ENCODE results near the gene FAM229B.
"Not testable (repeated sequence)": the region's sequence is repeated elsewhere in the genome, so short reads cannot be mapped to it uniquely, and the experiment has no call there.

The FAM229B gene, protein sequence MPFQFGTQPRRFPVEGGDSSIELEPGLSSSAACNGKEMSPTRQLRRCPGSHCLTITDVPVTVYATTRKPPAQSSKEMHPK

DNA sequence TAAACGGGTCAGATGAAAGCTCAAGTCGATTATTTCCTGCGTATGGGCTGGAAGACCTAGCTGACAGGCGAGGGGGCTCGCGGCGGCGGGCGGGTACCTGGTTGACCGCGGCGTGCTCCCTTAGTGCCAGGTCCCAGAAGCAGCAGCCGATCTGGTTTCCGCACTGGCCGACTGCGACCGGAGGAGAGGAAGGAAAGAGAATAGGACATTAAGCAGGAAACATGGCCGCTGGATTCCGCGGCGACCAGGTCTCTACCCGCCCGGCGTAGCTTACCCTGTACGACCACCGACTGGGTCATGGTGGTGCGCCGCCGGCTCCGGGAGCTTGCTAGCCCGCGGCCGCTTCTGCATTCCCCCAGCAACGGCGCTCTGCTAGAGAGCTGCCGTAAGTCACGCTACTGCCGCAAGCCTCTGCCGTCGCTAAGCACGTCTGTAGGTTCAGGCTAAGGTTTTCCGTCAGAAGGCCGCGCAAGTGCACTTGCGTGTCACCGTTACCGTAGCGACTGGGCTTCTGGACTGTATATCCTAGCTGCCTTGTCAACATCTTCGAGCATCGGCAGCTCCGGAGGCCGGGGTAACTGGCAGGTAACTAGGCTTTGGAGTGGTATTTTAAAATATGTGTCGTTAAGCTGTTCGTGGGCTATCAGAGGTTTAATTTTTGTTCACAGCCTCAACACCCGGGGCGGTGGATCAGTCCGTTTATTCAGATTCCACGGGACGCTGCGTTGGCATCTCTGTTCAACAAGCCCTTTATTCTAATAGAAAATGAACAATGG lies at the start of gene FAM229B, which contains the start of gene TUBE1:
Gene FAM229B, plus strand, starts transcription at position 456 of the 776 bp plus-strand sequence. CDS start 11,693 bp downstream, outside the sequence.
Gene TUBE1, minus strand, starts transcription at position 347 of the 776 bp plus-strand sequence. Its CDS starts 48 bp downstream, at position 299.
- DNase-seq (ENCODE audit: low read depth, low spot score) = peak; percentile 80

DNA sequence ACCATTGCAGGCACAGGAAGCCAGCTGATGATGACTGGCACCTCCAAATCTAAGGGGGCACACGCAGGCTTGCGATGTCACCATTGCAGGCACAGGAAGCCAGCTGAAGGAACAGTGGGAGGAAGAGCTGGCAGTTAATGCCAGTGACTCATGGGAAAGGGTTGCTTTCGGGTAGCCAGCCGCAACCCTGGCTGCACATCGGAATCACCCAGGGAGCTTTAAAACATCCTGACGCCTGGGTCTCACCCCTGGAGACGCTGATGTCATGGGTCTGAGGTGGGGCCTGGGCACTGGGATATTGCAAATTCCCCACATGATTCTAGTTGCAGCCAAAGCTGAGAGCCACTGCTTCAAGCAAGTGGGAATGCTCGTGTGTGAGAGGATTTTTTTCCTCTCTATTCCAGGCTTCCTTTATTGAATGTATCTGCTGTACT lies 49.6 kb upstream of the FAM229B start:
- no peak for DNase-seq (ENCODE audit: low read depth, low spot score)

DNA sequence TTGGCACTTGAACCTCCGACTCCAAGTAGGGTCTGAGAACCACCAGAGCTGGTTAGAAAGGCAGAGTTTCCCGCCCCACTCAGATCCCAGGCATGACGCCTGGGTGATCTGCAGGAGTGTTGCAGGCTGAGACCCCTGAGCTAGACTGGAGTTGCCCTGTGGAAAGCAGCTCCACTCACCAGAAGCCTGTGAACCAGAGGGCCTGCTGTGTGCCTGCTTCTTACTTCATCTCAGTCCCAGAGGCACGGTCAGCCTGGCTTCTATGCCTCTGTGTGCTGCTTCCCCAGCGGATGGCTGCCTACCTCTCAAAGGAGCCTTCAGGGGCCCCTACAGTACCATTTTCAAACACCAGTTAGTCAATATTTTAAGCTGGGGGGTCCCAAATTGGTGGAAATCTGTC lies 49.1 kb upstream of the FAM229B start:
- DNase-seq (ENCODE audit: low read depth, low spot score) = no peak

DNA sequence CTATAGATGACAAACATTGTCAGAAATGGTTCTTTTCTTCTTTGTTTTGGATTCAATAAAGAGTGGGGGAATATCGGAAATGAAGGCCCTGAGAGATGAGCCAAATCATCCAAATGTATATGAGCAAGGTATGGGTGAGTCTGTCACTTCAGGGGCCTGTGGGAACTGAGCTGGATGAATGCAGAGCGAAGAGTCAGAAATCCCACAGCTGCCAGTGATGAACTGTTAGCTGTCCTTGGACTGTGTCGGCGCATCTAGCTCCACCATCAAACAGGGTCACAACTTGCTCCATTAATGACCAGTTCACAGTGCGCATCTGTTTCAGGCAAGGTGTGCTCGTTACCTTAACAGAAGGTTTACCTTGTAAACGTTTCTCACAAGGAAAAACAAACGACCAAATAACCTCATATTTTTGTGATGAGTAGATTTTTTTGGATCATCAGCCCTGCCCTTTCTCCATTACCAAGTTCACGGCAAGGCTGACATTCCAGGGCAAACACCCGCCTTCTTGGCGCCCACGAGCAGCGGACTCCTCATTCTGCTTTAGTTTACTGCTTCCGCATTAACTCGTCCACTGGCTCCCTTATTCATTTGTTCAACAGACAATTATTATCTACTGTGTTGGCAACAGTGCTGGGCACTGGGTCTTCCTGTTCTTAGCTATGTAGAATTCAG lies 48.5 kb upstream of the FAM229B start:
- no peak for DNase-seq (ENCODE audit: low read depth, low spot score)

DNA sequence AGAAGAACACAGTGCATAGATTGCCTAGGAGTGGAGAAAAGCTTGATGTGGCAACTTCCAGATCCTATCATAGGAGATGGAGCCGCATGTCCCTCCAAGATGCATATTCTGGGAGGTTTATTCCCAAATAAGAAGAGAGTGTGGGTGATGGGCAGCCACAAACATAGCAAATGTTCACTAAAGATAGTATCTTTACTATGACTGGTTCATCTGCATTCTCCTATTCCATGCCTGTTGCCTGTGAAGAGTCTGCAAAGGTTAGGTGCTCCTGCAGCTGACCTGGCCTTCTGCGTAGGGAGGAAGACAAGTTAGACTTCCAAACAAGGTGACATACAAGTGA lies 48.0 kb upstream of the FAM229B start:
- DNase-seq (ENCODE audit: low read depth, low spot score) = no peak

DNA sequence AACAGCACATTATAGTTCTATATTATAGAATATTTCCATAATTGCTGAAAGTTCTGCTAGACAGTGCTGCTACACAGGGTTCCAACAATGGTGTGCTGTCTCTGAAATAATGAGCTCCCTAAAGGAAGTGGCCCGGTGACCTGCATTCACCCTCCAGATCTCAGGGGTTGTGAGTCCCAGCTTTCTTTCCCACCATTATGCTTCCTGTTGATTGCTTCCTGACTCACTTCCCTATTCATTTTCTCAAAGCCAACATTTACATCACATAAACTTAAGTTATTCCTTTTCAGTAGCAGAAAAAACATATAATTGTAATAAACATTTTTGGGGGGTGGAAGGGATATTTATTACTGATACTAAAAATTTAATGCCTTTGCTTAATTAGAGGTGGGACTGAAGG lies 46.4 kb upstream of the FAM229B start:
- no peak for DNase-seq (ENCODE audit: low read depth, low spot score)

DNA sequence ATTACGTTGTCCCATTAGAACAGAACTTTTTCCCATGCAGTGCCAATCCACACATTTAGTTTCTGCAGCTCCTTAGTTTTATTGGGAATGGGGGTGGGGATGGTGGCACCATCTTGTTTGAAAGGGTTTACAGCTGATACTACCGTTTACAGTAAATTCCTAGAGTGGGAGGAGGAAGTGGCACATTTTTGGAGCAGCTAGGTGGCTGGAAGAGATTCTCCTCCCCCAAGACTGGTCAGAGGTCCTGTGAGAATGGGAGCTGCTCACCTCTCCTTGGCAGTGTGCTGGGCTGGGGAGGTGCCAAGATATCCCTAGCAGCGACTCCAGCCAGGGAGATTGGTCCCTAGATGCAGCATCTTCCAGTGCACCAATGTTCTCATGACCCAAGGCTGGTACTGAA lies 45.9 kb upstream of the FAM229B start:
- no peak for DNase-seq (ENCODE audit: low read depth, low spot score)

DNA sequence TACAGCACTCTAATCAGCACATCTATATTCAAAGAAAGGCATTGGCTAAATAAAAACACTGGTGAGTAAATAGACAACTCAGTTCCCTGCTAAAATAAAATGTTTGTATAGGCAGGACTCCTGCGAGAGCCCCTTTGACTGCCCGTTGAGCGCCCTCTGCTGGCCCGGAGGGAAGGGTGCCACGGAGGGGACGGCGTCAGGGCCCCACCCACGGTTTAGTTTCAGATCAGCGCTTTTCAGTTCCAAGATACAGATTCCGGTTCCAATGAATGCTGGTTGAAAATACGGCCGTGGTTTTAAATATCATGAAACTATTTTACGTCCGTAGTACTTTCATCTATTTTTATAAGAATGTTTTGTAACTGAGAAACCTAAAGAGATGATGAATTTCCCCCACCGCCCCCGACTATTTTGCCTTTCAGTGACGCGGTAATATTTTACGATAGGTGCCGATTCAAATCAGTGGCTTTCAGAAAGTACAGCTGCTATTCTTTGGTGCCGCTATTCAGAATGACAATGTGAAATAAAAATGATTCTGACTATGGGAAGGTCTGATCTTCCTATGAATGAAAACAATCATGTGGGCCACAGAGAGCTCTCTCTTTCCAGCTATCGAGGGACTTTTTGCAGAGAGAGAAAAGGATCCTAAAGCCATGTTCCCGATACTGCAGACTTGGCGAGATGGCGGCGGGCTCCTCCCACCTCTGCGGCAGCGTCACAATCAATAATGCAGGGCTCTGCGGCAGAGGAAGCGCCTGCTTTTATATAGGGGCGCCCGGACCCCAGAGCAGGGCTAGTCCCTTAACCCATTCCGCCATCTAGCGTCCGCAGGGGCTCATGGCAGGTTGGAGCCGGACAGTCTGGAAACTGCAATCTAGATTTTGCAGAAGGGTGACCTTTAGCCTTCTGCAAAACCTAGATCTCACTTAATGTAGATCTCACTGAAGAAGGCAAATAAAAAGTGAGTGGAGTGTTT lies 44.1 kb upstream of the FAM229B start:
- DNase-seq (ENCODE audit: low read depth, low spot score) = peak; percentile 77

DNA sequence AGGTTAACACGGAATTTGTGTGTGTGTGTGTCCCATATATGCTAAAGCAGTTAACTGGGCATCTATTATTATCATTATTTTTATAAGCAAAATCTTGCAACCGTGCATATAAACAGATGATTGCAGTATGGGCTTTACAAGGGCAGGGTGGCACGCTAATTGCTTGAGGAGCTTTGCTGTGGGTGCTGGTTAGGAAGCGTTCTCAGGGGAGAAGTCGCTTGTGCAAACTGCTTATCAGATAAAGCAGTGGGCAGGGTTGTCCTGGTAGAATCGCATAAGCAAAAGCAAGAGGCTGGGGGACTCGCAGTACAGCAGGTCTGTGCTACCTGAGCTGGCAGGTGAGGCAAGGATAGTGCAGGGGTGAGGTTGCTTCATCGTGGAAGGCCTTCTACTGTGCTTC lies 43.2 kb upstream of the FAM229B start:
- no peak for DNase-seq (ENCODE audit: low read depth, low spot score)

DNA sequence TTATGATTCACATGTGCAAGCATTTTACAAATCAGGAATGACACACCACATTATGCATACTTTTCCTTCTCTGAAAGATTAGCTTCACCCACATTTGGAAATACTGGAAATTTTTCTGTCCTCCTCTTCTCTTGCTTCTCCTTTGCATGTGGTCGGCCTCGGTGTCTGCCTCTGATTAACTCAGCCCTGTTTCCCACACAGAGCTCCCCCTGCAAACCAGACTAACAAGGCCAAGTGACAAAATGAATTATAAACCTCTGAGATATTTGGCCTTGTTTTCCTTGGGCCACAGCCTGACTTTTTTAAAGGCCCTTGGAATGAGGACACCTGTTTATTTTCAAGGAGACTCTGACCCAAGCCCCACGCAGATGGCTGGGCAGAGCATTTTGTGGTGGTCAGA lies 42.5 kb upstream of the FAM229B start:
- DNase-seq (ENCODE audit: low read depth, low spot score) = no peak

DNA sequence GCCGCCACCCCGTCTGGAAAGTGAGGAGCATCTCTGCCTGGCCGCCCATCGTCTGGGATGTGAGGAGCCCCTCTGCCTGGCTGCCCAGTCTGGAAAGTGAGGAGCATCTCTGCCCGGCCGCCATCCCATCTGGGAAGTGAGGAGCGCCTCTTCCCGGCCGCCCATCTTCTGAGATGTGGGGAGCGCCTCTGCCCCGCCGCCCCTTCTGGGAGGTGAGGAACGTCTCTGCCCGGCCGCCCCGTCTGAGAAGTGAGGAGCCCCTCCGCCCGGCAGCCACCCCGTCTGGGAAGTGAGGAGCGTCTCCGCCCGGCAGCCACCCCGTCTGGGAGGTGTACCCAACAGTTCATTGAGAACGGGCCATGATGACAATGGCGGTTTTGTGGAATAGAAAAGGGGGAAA lies 39.9 kb upstream of the FAM229B start:
- not testable (repeated sequence) for DNase-seq (ENCODE audit: low read depth, low spot score)

DNA sequence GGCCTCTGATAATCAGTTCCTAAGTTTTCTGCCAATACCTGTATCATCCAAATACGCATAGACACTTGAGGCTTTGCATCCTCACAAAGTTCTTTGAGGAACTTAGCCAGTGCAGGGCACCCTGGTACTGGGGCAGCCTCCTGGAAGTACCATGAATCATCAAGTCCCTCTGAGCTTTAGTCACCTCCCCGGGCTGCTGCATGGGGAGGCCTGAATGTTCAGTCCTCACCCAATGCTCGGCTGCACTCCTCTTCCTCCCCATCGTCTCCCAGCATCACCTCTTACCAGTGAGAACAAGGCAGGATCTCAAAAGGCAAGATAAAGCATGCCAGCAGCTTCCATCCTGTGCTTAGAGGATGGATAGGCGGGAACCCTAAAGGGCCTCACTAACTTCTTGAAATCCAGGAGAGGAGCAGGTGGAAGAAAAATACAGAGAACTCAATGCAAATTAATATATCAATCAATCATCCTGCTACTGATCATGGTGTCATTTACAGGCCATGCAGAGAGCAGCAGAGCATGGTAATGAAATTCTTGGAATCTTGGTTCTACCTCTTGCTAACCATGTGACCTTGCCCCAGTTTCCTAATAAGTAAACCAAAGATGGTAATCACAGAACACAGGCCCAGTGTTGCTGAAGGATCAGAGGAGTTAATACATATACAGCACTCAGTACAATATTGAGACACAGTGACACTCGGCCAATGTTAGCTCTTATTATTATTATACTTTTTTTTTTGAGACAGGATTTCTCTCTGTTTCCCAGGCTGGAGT lies 38.2 kb upstream of the FAM229B start:
- DNase-seq (ENCODE audit: low read depth, low spot score) = no peak

DNA sequence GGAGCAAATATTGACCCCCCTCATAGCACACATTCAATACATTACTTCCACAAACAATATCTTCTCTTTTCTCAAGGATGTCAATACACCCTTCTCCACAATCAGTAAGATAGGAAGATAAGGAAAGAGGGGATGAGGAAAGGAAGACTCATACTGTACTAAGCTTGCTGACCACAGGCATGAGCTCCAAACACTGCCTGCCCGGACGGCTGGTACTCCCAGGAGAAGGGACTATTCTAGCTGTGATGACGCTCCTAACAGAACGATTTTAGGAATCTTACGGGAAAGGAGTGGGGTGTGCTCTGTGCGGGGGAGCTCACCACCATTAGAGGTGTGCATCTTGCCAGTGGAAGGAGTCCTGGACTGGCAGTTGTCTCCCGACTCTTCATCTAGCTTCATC lies 37.4 kb upstream of the FAM229B start:
- no peak for DNase-seq (ENCODE audit: low read depth, low spot score)

DNA sequence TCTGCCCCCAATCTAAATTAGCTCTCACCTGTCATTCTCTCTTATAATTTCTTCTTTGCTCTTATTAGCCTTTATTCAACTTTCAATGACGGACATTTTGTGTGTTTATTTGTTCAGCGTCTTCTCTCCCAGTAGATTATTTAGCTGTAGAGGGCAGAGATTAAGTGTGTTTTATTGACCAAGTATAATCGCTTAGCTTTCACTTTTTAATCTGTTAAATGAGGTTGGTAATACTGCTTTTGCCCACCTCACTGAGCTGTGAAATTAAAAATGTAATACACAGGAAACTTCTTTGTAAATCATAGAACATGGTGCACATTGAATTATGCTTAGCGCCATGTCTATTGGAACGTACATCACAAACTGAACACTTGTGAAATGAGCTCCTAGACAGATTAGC lies 37.0 kb upstream of the FAM229B start:
- DNase-seq (ENCODE audit: low read depth, low spot score) = no peak

DNA sequence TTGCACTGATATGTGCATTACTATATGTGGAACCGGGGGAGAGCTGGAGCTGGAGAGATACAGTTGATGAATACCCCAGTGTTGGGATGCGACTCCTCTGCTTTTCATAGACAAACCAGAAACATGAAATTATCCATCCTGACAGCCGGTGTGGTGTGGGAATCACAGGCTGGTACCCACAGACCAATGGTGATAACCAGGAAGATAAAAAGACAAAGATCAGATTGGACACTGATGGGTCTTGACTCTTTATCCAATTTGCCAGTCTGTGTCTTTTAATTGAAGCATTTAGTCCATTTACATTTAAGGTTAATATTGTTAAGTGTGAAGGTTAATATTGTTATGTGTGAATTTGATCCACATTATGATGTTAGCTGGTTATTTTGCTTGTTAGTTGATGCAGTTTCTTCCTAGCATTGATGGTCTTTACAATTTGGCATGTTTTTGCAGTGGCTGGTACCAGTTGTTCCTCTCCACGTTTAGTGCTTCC lies 36.1 kb upstream of the FAM229B start:
- not testable (repeated sequence) for DNase-seq (ENCODE audit: low read depth, low spot score)

DNA sequence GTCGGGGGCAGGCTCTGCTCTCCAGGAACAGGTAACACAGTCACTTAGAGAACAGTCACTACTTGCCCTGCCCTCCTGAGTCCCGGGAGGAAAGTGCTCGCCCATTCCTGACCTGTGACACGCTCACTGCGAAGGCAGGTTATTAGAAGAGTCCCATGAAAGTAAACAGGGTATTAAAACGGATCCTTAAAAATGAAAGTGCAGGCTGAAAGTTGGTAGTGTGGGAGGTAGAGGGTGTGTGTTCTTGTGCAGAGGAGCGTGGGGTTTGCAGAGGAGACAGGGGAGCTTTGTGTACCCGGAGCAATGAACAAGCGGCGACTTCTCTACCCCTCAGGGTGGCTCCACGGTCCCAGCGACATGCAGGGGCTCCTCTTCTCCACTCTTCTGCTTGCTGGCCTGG lies 33.4 kb upstream of the FAM229B start, which contains the start of gene CCN6:
Gene CCN6, plus strand, starts transcription at position 104 of the 400 bp plus-strand sequence. Its CDS starts 254 bp downstream, at position 358.
- DNase-seq (ENCODE audit: low read depth, low spot score) = no peak

DNA sequence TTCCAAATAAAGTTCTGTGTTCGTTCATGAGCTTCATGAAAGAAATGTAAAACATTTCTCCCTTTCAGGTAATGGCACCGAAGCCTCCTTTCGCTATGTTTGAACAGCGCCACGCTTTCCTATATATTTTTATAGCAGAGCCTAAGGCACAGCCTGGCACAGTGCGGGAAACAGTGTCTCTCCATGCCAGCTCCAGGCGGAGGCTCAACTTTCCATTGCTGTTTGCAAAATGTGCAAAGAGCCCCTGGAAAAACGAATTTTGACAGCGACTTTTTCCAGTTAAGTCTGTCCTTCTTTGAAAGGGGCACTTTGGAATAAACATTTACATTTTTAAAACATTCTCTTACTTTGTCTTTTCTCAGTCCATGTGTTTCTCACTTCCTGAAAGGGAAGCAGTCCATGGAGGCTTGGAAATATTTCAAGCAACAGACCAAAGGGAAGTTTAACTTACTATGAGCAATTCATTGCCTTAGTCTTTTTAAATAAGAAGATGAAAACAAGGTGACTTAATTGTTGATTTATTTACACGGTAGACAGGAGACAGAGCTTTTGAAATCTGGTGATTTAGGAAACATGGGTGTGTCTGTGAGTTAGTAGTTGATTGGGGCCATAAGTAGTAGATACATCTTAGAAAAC lies 32.7 kb upstream of the FAM229B start:
- no peak for DNase-seq (ENCODE audit: low read depth, low spot score)

DNA sequence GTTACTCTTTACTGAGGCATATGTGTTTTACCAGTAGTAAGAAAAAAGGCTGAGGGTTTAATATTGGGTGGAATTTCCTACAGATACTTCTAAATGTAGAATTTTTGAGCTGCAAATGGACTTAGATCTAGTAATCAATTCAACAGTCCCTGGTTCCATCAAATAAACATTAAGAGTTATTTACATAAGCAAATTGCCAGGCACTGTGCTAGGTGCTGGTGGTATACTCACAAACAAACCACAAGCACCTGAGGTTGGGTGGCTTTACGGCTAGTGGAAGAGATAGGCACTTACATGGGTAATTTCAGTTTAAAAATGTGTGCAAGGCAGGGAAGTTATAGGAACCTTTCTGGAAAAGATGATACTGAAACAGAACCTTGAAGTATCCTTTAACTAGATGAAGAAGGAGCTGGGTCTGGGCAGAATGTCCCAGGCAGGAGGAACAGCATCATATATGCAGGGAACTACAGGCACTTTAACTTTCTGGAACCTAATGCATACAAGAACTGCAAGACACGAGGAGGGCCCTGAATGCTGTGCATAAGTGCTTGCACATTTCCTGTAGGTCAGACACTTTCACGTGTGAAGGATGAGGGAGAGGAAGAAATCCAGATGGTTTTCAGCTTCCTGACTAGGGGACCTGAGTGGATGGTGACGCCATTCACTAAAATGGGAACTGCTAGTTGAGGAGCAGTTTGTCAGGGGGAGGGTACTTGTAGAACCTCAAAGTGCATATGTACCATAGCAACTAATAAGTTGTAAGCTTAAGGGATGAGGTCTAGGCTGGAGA lies 29.0 kb upstream of the FAM229B start:
- DNase-seq (ENCODE audit: low read depth, low spot score) = no peak

DNA sequence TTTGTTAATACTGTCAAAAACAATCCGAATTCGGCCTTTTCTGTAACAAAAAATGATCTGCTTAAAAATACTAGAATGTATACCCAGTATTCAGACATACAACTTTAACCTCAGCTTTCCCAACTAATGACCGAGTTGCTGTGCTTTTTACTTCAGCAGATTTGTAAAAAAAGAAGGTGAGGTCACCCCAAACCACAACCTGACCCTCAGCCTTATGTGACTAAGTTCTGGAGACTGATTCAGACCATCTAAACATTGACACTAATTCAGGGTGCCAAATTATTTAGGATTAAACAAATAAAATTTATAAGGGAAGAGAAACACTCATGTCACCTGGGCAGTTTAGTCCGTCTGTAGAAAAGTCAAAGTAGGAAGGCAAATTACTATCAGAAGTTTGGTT lies 25.8 kb upstream of the FAM229B start:
- no peak for DNase-seq (ENCODE audit: low read depth, low spot score)
